Fibroblast of the aortic adventitia (primary cell): Measurements from ENCODE around the gene COG4. TPM values are rescaled to one million over a fixed set of nuclear protein-coding genes. Genes with fewer than 3 reads are reported as not detected.

ENCODE experiments used
- DNase-seq: peaks from one replicate; pipeline ENCODE4 v3.0.0-alpha.2; 2010; ENCODE audit warnings: low read depth
- H3K4me3 ChIP-seq: 2 replicates; pipeline ENCODE4 v1.5.1; 2011; ENCODE audit warnings: low read depth, mild to moderate bottlenecking, control low read depth, low read length, moderate library complexity
- CTCF ChIP-seq: IDR thresholded peaks from 2 replicates; pipeline ENCODE4 v1.5.1; 2011; ENCODE audit warnings: mild to moderate bottlenecking, low read length, control low read depth, inconsistent platforms; ENCODE audit not compliant: insufficient read depth
- total RNA-seq: library from RNA; depleted of rRNA; stranded (reverse); fragments of >200 nt; gene quantifications from 2 replicates; pipeline ENCODE4 v1.2.3, GENCODE V29; 2012; ENCODE audit warnings: low replicate concordance

Gene COG4
- total RNA-seq, 1 donor: 59.9 TPM

- H3K4me3 ChIP-seq: no peak overlapping the region
- no peak for DNase-seq
- no peak for TF ChIP-seq CTCF
Observed at GRCh38 chr16:70483426-70483825, 39.9 kb downstream of the COG4 start.

GRCh38 chr16:70482624-70483023, 40.7 kb downstream of the COG4 start:
- no peak overlapping the region for H3K4me3 ChIP-seq
- no peak for DNase-seq
- no peak for TF ChIP-seq CTCF

- no peak for TF ChIP-seq CTCF
- no peak overlapping the region for H3K4me3 ChIP-seq
- peak; percentile 53 for DNase-seq
Observed at GRCh38 chr16:70481929-70482536, 41.3 kb downstream of the COG4 start.

GRCh38 chr16:70480127-70481105, 42.9 kb downstream of the COG4 start:
- no peak for DNase-seq
- H3K4me3 ChIP-seq: no peak overlapping the region
- TF ChIP-seq CTCF: no peak

GRCh38 chr16:70478912-70479341, 44.4 kb downstream of the COG4 start:
- no peak for TF ChIP-seq CTCF
- H3K4me3 ChIP-seq: no peak overlapping the region
- DNase-seq: peak; percentile 48

GRCh38 chr16:70478169-70478568, 45.2 kb downstream of the COG4 start:
- DNase-seq: no peak
- no peak for TF ChIP-seq CTCF
- H3K4me3 ChIP-seq: no peak overlapping the region
